Caco-2 (cell line): ENCODE measurements around the gene GP1BB. TPM values are rescaled to one million over a fixed set of nuclear protein-coding genes. Genes with fewer than 3 reads are reported as not detected.

Experiments
- BruUV-seq: library from RNA; stranded (reverse); fragments of 400-500 nt; replicated peaks from 2 replicates; lab custom pipeline; 2021; lab: Mats Ljungman, UMichigan
- CTCF ChIA-PET: fragments of 300-600 bp; sonication (Branson Sonifier 250); formaldehyde crosslinking; loops from one replicate; lab custom pipeline; 2022; ENCODE audit warnings: antibody characterized with exemption; lab: Charles Lee
- POLR2A ChIA-PET: fragments of 300-600 bp; sonication (Branson Sonifier 250); formaldehyde crosslinking; loops from one replicate; lab custom pipeline; 2022; ENCODE audit warnings: antibody characterized with exemption; lab: Charles Lee
- DNase-seq, 2 experiments: peaks; one replicate each; pipeline versions ENCODE4 v3.0.0 to v3.0.0-alpha.2; 2020 to 2022
- H3K27me3 ChIP-seq: replicated peaks from 2 replicates; pipeline ENCODE4 v1.6.0; 2011; ENCODE audit warnings: low read length; ENCODE audit not compliant: control insufficient read depth, insufficient read depth
- H3K36me3 ChIP-seq: 2 replicates; pipeline ENCODE4 v1.5.1; 2011; ENCODE audit warnings: low read length; ENCODE audit not compliant: control insufficient read depth, insufficient read depth
- H3K4me1 ChIP-seq: fragments of 250-450 bp; sonication (Bioruptor Pico); 2 replicates; pipeline ENCODE4 v1.5.1; 2020; ENCODE audit warnings: mild to moderate bottlenecking
- H3K4me3 ChIP-seq: 2 replicates; pipeline ENCODE4 v1.5.1; 2011; ENCODE audit warnings: low read depth, mild to moderate bottlenecking, control low read depth, low read length
- H3K9me3 ChIP-seq: fragments of 250-450 bp; sonication (Bioruptor Pico); 2 replicates; pipeline ENCODE4 v1.5.1; 2020; ENCODE audit warnings: mild to moderate bottlenecking, moderate library complexity
- H3K27ac Mint-ChIP-seq: one replicate; pipeline ENCODE4 v1.8.0; 2022; ENCODE audit warnings: mixed read lengths; ENCODE audit not compliant: unreplicated experiment
- H3K27me3 Mint-ChIP-seq: one replicate; pipeline ENCODE4 v1.8.0; 2022; ENCODE audit warnings: mixed read lengths; ENCODE audit not compliant: insufficient read depth, unreplicated experiment
- H3K36me3 Mint-ChIP-seq: one replicate; pipeline ENCODE4 v1.8.0; 2022; ENCODE audit warnings: mild to moderate bottlenecking, mixed read lengths; ENCODE audit not compliant: insufficient read depth, unreplicated experiment
- H3K4me1 Mint-ChIP-seq: one replicate; pipeline ENCODE4 v1.8.0; 2022; ENCODE audit warnings: low read depth, mixed read lengths; ENCODE audit not compliant: unreplicated experiment
- H3K4me3 Mint-ChIP-seq: one replicate; pipeline ENCODE4 v1.8.0; 2022; ENCODE audit warnings: mild to moderate bottlenecking, moderate library complexity, mixed read lengths; ENCODE audit not compliant: unreplicated experiment
- H3K9me3 Mint-ChIP-seq: one replicate; pipeline ENCODE4 v1.8.0; 2022; ENCODE audit warnings: mixed read lengths; ENCODE audit not compliant: unreplicated experiment
- CTCF ChIP-seq, 2 experiments: fragments of 200-600 bp in 1 of 2; IDR thresholded peaks; 1 replicate in 1 of 2; 2 replicates in 1 of 2; pipeline versions ENCODE4 v1.5.1 to v1.8.0; 2011 to 2022; ENCODE audit warnings: antibody characterized with exemption in 1 of 2, control low read depth in 1 of 2, inconsistent platforms in 1 of 2, low read depth in 1 of 2, low read length in 1 of 2, mild to moderate bottlenecking in 1 of 2, moderate library complexity in 1 of 2; ENCODE audit not compliant: insufficient read depth in 1 of 2, severe bottlenecking in 1 of 2, unreplicated experiment in 1 of 2
- intact Hi-C: fragments of 100-400 bp; cut with micrococcal nuclease; formaldehyde crosslinking; loops from one replicate; pipeline ENCODE4 v1.10.0; 2022; ENCODE audit not compliant: unreplicated experiment
- total RNA-seq: library from RNA; stranded (reverse); gene quantifications from 2 replicates; pipeline ENCODE4 v1.2.3, GENCODE V29; 2022

Gene GP1BB
- total RNA-seq, 1 experiment from 2014 or later: 1.0 TPM

DNA sequence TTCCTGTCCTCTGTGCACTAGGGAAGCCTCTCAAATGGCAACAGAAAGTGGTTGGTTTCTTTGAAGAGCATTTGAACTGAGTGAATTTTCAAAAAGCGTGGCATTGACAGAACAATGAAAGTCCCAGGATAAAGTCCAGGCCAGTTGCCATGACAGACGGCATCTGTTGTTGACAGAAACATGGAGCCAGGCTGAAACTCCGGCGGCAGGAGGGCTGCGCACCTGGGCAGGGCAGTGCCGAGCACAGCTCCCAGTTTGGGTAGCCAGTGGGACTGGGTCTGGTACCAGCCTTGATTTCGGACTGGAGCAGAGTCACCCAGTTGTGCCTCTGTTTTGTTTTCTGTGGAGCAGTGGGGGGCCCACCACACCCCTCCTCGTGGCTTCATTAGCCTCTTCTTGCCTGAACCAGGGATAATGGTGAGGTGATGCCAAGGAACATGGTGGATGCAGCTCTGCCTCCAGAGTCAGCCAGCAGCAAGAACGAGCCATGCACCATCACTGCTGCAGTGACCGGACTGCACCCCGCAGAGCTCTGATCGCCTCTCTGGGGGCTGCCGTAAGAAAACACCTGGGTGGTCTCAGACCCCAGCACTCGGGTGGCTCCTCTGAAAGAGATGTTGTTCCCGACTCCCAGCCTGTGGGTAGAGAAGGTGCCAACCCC is 18.9 kb upstream of the GP1BB start:
- Histone ChIP-seq H3K27me3 (no peaks in the 10 kb centered on the region), H3K4me1 (no peaks in the 10 kb centered on the region), H3K36me3 (no peaks in the 10 kb centered on the region), H3K4me3 (no peak overlapping the region), H3K9me3 (no peaks in the 10 kb centered on the region)
- intact Hi-C loops: no loop called here
- Mint-ChIP-seq H3K4me3 (no peak overlapping the region), H3K9me3 (no peaks in the 10 kb centered on the region), H3K36me3 (no peaks in the 10 kb centered on the region), H3K4me1 (no peaks in the 10 kb centered on the region), H3K27ac (no peak overlapping the region), H3K27me3 (peaks cover 3% of the 10 kb centered on the region)
- DNase-seq: peak in 1 of 2 experiments; percentile 17
- no TSS peak for BruUV-seq
- no peak for TF ChIP-seq CTCF (IDR thresholded peaks at IDR 0.05; ENCODE audit: insufficient read depth in 1 of 2, low read depth in 1 of 2, low read length in 1 of 2, severe bottlenecking in 1 of 2, unreplicated experiment in 1 of 2)
- CTCF ChIA-PET: interaction anchor here (1.3 kb wide), 1 partner anchor 11 kb away, joined by 3 read pairs; no protein-coding TSS in a partner anchor
- POLR2A ChIA-PET: no interaction called here

DNA sequence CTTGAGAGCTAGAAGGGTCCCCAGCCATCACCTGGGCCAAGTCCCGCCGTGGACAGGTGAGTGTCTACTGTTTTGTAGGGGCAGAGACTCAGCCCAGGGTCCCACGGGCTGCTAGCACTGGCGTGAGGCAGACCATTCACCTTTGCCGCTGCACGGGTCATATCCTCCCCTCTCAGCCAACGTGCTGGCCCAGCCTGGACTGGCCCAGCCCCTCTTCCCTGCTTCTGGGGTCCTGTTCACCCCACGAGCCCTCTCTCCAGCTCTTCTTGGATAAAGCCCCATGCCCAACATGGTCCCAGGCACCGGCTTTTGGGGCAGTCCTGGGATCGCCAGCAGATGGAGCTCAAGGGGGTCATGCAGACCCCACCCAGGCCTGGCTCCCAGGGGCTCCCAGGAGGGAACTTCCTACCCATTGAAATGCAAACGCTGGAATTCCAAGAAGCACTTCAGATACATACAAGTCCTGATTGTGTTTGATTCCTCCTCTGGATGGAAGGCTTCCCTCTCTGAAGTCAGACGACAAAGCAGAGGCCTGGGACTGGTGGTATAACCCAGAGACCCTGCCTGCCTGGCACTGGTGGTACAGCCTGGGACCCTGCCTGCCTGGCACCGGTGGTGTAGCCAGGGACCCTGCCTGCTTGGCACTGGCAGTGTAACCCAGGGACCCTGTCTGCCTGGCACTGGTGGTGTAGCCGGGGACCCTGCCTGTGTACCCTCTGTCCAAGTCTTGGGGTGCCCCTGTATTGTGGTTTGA is 18.0 kb upstream of the GP1BB start:
- no TSS peak for BruUV-seq
- peak in 1 of 2 experiments; percentile 18 for TF ChIP-seq CTCF (IDR thresholded peaks at IDR 0.05; ENCODE audit: insufficient read depth in 1 of 2, low read depth in 1 of 2, low read length in 1 of 2, severe bottlenecking in 1 of 2, unreplicated experiment in 1 of 2)
- no peaks in the 10 kb centered on the region for H3K4me1 Mint-ChIP-seq
- H3K9me3 ChIP-seq: no peaks in the 10 kb centered on the region
- ChIA-PET POLR2A (no interaction called here), CTCF (interaction anchor here (1.3 kb wide), 1 partner anchor 10 kb away, joined by 3 read pairs; no protein-coding TSS in a partner anchor)
- no peak overlapping the region for H3K4me3 Mint-ChIP-seq
- no peaks in the 10 kb centered on the region for H3K4me1 ChIP-seq
- no peak overlapping the region for H3K27ac Mint-ChIP-seq
- peaks cover 3% of the 10 kb centered on the region for H3K27me3 Mint-ChIP-seq
- intact Hi-C loops: no loop called here
- no peak for DNase-seq
- no peaks in the 10 kb centered on the region for H3K27me3 ChIP-seq
- H3K36me3 ChIP-seq: no peaks in the 10 kb centered on the region
- H3K9me3 Mint-ChIP-seq: no peaks in the 10 kb centered on the region
- H3K4me3 ChIP-seq: no peak overlapping the region
- no peaks in the 10 kb centered on the region for H3K36me3 Mint-ChIP-seq

GRCh38 chr22:19706661-19707151 is 16.6 kb upstream of the GP1BB start:
- no peak overlapping the region for H3K4me3 ChIP-seq
- Mint-ChIP-seq H3K27me3 (no peaks in the 10 kb centered on the region), H3K9me3 (no peaks in the 10 kb centered on the region), H3K4me1 (no peaks in the 10 kb centered on the region), H3K27ac (no peak overlapping the region), H3K36me3 (no peaks in the 10 kb centered on the region), H3K4me3 (no peak overlapping the region)
- CTCF ChIA-PET: no interaction called here
- DNase-seq: no peak
- BruUV-seq: no TSS peak
- no peaks in the 10 kb centered on the region for H3K4me1 ChIP-seq
- intact Hi-C loops: no loop called here
- no peaks in the 10 kb centered on the region for H3K9me3 ChIP-seq
- POLR2A ChIA-PET: no interaction called here
- H3K27me3 ChIP-seq: no peaks in the 10 kb centered on the region
- no peak for TF ChIP-seq CTCF (IDR thresholded peaks at IDR 0.05; ENCODE audit: insufficient read depth in 1 of 2, low read depth in 1 of 2, low read length in 1 of 2, severe bottlenecking in 1 of 2, unreplicated experiment in 1 of 2)
- no peaks in the 10 kb centered on the region for H3K36me3 ChIP-seq
